ENCODE results near the gene PTCD2.

- no peak for TF ChIP-seq CTCF (IDR thresholded peaks at IDR 0.05 in 2 of 3, conservative IDR thresholded peaks at IDR 0.05 in 1 of 3; ENCODE audit: borderline replicate concordance in 1 of 3, insufficient read depth in 1 of 3, low read depth in 2 of 3, low read length in 2 of 3)
- no peak for TF ChIP-seq REST (IDR thresholded peaks at IDR 0.05; ENCODE audit: low read depth)
- TF ChIP-seq EZH2phosphoT487 (IDR thresholded peaks at IDR 0.05; ENCODE audit: borderline replicate concordance): no peak
- no peak for TF ChIP-seq YY1 (IDR thresholded peaks at IDR 0.05; ENCODE audit: extremely low read depth, insufficient replicate concordance, low read depth, low read length)
- TF ChIP-seq EZH2 (IDR thresholded peaks at IDR 0.05): no peak
- no peak for TF ChIP-seq ZNF274 (IDR thresholded peaks at IDR 0.05; ENCODE audit: low read depth, low read length)
- no peak for TF ChIP-seq SIN3A (IDR thresholded peaks at IDR 0.05; ENCODE audit: low read depth)
- no peak for TF ChIP-seq TCF7L2 (IDR thresholded peaks at IDR 0.05; ENCODE audit: borderline replicate concordance, extremely low read depth, insufficient read depth, insufficient read length)
- TF ChIP-seq POLR2A (IDR thresholded peaks at IDR 0.05; ENCODE audit: borderline replicate concordance, extremely low read depth, insufficient read depth, insufficient read length): no peak
These were observed 11.4 kb upstream of the PTCD2 start for GRCh38 chr5:72308853-72309191.

Data from HCT116 (cell line).